A549 (cell line): ENCODE results near the gene POLR2B. TPM values are rescaled to one million over a fixed set of nuclear protein-coding genes. Genes with fewer than 3 reads are reported as not detected.

Source experiments
- ATAC-seq, 2 experiments: fragments of 200-7000 bp in 1 of 2; fragments of >200 bp in 1 of 2; cut with Nextera tagmentation in 1 of 2; cut with Tn5 transposase in 1 of 2; 3 replicates each; pipeline versions ENCODE4 v1.8.0 to v1.9.1; 2018 to 2020; ENCODE audit warnings: mild to moderate bottlenecking in 1 of 2, moderate library complexity in 1 of 2
- CTCF ChIA-PET: fragments of 300-600 bp; sonication (Branson Sonifier 250); formaldehyde crosslinking; extraction: SDS; loops from one replicate; lab custom pipeline; 2021; ENCODE audit warnings: antibody characterized with exemption, inconsistent platforms; lab: Yijun Ruan, JAX
- POLR2A ChIA-PET: fragments of 350-600 bp; formaldehyde crosslinking; extraction: SDS; loops from one replicate; lab custom pipeline; 2021; ENCODE audit warnings: antibody characterized with exemption, inconsistent platforms; lab: Yijun Ruan, JAX
- DNase-seq, 2 experiments: peaks; one replicate each; pipeline versions ENCODE4 v3.0.0 to v3.0.0-alpha.2; 2011 to 2016; ENCODE audit warnings: low read depth in 1 of 2, low spot score in 1 of 2
- FAIRE-seq: peaks from 2 replicates; lab custom pipeline; 2011; peaks lifted over from hg19 to GRCh38; lab: Jason Lieb, UNC
- H3K27ac ChIP-seq, 2 experiments: fragments of >200 bp; sonication (Bioruptor Twin); formaldehyde crosslinking; 3 replicates each; pipeline ENCODE4 v1.5.1; 2016 to 2017
- H3K4me1 ChIP-seq: fragments of >200 bp; sonication (Bioruptor Twin); formaldehyde crosslinking; 3 replicates; pipeline ENCODE4 v1.6.1; 2016
- H3K4me2 ChIP-seq: fragments of >200 bp; sonication (Bioruptor Twin); formaldehyde crosslinking; 3 replicates; pipeline ENCODE4 v1.6.1; 2016
- H3K4me3 ChIP-seq: fragments of >200 bp; sonication (Bioruptor Twin); formaldehyde crosslinking; 3 replicates; pipeline ENCODE4 v1.5.1; 2016
- H3K9me3 ChIP-seq: fragments of >200 bp; sonication (Bioruptor Twin); formaldehyde crosslinking; 3 replicates; pipeline ENCODE4 v1.6.1; 2016
- CHD4 ChIP-seq: fragments of 200-600 bp; sonication (generic); IDR thresholded peaks from 2 replicates; pipeline ENCODE4 v1.6.1; 2016; ENCODE audit warnings: antibody characterized with exemption, mild to moderate bottlenecking, borderline replicate concordance
- EHF ChIP-seq: fragments of 250-450 bp; sonication (Bioruptor Pico); IDR thresholded peaks from 2 replicates; pipeline ENCODE4 v1.5.0; 2020; ENCODE audit warnings: mild to moderate bottlenecking
- EHMT2 ChIP-seq: fragments of 200-600 bp; sonication (generic); IDR thresholded peaks from 2 replicates; pipeline ENCODE4 v1.6.1; 2016; ENCODE audit warnings: antibody characterized with exemption, low read depth, mild to moderate bottlenecking, moderate library complexity
- ESRRA ChIP-seq: fragments of 150-350 bp; IDR thresholded peaks from 2 replicates; pipeline ENCODE4 v1.6.1; 2014; ENCODE audit warnings: mild to moderate bottlenecking, low read length, borderline replicate concordance
- HEYL ChIP-seq: fragments of 250-450 bp; sonication (Bioruptor Pico); IDR thresholded peaks from 2 replicates; pipeline ENCODE4 v1.8.0; 2021; ENCODE audit warnings: mild to moderate bottlenecking, moderate library complexity
- HOXA7 ChIP-seq: fragments of 250-450 bp; sonication (Bioruptor Pico); IDR thresholded peaks from 2 replicates; pipeline ENCODE4 v1.5.0; 2020; ENCODE audit warnings: mild to moderate bottlenecking, moderate library complexity
- JUN ChIP-seq, 2 experiments: fragments of >200 bp; sonication (Bioruptor Twin); formaldehyde crosslinking; IDR thresholded peaks; 2 replicates in 1 of 2; 3 replicates in 1 of 2; pipeline ENCODE4 v1.6.1; 2016 to 2017
- KDM5A ChIP-seq: fragments of 200-600 bp; sonication (generic); IDR thresholded peaks from 2 replicates; pipeline ENCODE4 v1.6.1; 2016; ENCODE audit warnings: antibody characterized with exemption, mild to moderate bottlenecking
- MAFK ChIP-seq: fragments of 450-650 bp; IDR thresholded peaks from 2 replicates; pipeline ENCODE4 v1.6.1; 2014; ENCODE audit not compliant: partially characterized antibody
- MAZ ChIP-seq: fragments of 150-350 bp; IDR thresholded peaks from 2 replicates; pipeline ENCODE4 v1.6.1; 2014; ENCODE audit warnings: antibody characterized with exemption, low read depth, low read length, borderline replicate concordance
- MYC ChIP-seq: IDR thresholded peaks from 2 replicates; pipeline ENCODE4 v1.6.1; 2012; ENCODE audit warnings: mild to moderate bottlenecking, inconsistent platforms, low read length, improper control_type of control experiment, borderline replicate concordance
- NFE2L2 ChIP-seq: fragments of 150-350 bp; conservative IDR thresholded peaks from 2 replicates; pipeline ENCODE4 v1.6.1; 2014; ENCODE audit warnings: low read length
- NR3C1 ChIP-seq: fragments of >200 bp; sonication (Bioruptor Twin); formaldehyde crosslinking; IDR thresholded peaks from 3 replicates; pipeline ENCODE4 v1.6.1; 2017
- POLR2A ChIP-seq: IDR thresholded peaks from 2 replicates; pipeline ENCODE4 v1.6.1; 2012; ENCODE audit warnings: mild to moderate bottlenecking, low read length
- RAD21 ChIP-seq, 2 experiments: fragments of >200 bp in 1 of 2; sonication (Bioruptor Twin) in 1 of 2; formaldehyde crosslinking in 1 of 2; IDR thresholded peaks in 1 of 2; conservative IDR thresholded peaks in 1 of 2; 2 replicates in 1 of 2; 3 replicates in 1 of 2; pipeline ENCODE4 v1.6.1; 2012 to 2018; ENCODE audit warnings: inconsistent platforms in 1 of 2
- RNF2 ChIP-seq: fragments of 200-600 bp; sonication (generic); IDR thresholded peaks from 2 replicates; pipeline ENCODE4 v1.6.1; 2016; ENCODE audit warnings: low read depth, mild to moderate bottlenecking, antibody characterized with exemption, moderate library complexity, borderline replicate concordance
- SMC3 ChIP-seq: fragments of >200 bp; sonication (Bioruptor Twin); formaldehyde crosslinking; IDR thresholded peaks from 3 replicates; pipeline ENCODE4 v1.6.1; 2018; ENCODE audit warnings: inconsistent platforms
- TFCP2L1 ChIP-seq: fragments of 250-450 bp; sonication (Bioruptor Pico); IDR thresholded peaks from 2 replicates; pipeline ENCODE4 v1.5.0; 2021; ENCODE audit warnings: mild to moderate bottlenecking
- ZC3H11A ChIP-seq: fragments of 450-650 bp; IDR thresholded peaks from 2 replicates; pipeline ENCODE4 v1.6.1; 2014; ENCODE audit warnings: antibody characterized with exemption, mild to moderate bottlenecking
- WGBS: methylation state at CpG from one replicate; pipeline ENCODE4 v1.1.6; 2017; ENCODE audit errors: missing lambda C conversion rate; 5-methylcytosine and 5-hydroxymethylcytosine counted together
- polyA plus RNA-seq, 4 experiments: library from polyadenylated mRNA; depleted of rRNA in 3 of 4; stranded (reverse); fragments of >200 nt; fragmentation: RNase III in 1 of 4; extraction: RNeasy Plus Mini Kit Qiagen cat#74134 plus additional on column Dnase treatment in 1 of 4; gene quantifications; 2 replicates in 3 of 4; 3 replicates in 1 of 4; pipeline ENCODE4 v1.2.3, GENCODE V29; 2011 to 2017
- TF ChIP-seq, protein P1 (sequence below): fragments of >200 bp; sonication (Bioruptor Twin); formaldehyde crosslinking; IDR thresholded peaks from 3 replicates; pipeline ENCODE4 v1.6.1; 2016
- TF ChIP-seq, protein P2 (sequence below): IDR thresholded peaks from 2 replicates; pipeline ENCODE4 v1.6.1; 2012
- TF ChIP-seq, protein P3 (sequence below): fragments of 200-600 bp; sonication (generic); IDR thresholded peaks from 2 replicates; pipeline ENCODE4 v1.6.1; 2016; ENCODE audit warnings: antibody characterized with exemption, mild to moderate bottlenecking, moderate library complexity
- TF ChIP-seq, protein P4 (sequence below): fragments of 250-450 bp; sonication (Bioruptor Pico); IDR thresholded peaks from 2 replicates; pipeline ENCODE4 v1.5.0; 2020; ENCODE audit warnings: low read depth, mild to moderate bottlenecking, moderate library complexity

POLR2B gene
- polyA plus RNA-seq, 2 of the 4 experiments (the other 2 are of a cell fraction): 82.2 to 138 TPM

DNA sequence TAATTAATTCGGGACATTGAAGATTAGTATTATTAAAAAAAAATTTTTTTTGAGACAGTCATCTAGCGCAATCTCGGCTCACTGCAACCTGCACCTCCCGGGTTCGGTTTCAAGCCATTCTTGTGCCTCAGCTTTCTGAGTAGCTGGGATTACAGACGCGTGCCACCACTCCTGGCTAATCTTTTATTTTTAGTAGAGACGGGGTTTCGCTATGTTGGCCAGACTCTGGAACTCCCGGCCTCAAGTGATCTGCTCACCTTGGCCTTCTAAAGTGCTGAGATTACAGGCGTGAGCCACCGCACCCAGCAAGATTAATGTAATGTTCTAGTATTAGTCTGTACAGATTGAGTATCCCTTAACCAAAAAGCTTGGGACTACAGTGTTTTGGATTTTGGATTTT lies 38.3 kb upstream of the POLR2B start:
- CTCF ChIA-PET: interaction anchor here (1.4 kb wide), 1 partner anchor 19 kb away, joined by 4 read pairs; no protein-coding TSS in a partner anchor
- Histone ChIP-seq H3K4me1 (peaks cover 7% of the 10 kb centered on the region; the same call in 1 of the 3 replicates), H3K27ac (no peak overlapping the region), H3K4me2 (no peak overlapping the region), H3K4me3 (no peak overlapping the region), H3K9me3 (no peaks in the 10 kb centered on the region)
- ATAC-seq: no peak
- WGBS: 91% methylated on average over 12 of the region's 12 CpGs
- no peak for TF ChIP-seq POLR2A
- no peak for TF ChIP-seq NFE2L2
- TF ChIP-seq MAZ: no peak
- no peak for TF ChIP-seq MYC
- no peak for TF ChIP-seq RNF2
- TF ChIP-seq, protein P1, sequence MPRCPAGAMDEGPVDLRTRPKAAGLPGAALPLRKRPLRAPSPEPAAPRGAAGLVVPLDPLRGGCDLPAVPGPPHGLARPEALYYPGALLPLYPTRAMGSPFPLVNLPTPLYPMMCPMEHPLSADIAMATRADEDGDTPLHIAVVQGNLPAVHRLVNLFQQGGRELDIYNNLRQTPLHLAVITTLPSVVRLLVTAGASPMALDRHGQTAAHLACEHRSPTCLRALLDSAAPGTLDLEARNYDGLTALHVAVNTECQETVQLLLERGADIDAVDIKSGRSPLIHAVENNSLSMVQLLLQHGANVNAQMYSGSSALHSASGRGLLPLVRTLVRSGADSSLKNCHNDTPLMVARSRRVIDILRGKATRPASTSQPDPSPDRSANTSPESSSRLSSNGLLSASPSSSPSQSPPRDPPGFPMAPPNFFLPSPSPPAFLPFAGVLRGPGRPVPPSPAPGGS: no peak
- no peak for TF ChIP-seq RAD21 (conservative IDR thresholded peaks at IDR 0.05 in 1 of 2, IDR thresholded peaks at IDR 0.05 in 1 of 2)
- TF ChIP-seq, protein P2, sequence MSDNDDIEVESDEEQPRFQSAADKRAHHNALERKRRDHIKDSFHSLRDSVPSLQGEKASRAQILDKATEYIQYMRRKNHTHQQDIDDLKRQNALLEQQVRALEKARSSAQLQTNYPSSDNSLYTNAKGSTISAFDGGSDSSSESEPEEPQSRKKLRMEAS: no peak
- TF ChIP-seq ZC3H11A: no peak
- no peak for TF ChIP-seq JUN (IDR thresholded peaks at IDR 0.05)
- TF ChIP-seq, protein P3, sequence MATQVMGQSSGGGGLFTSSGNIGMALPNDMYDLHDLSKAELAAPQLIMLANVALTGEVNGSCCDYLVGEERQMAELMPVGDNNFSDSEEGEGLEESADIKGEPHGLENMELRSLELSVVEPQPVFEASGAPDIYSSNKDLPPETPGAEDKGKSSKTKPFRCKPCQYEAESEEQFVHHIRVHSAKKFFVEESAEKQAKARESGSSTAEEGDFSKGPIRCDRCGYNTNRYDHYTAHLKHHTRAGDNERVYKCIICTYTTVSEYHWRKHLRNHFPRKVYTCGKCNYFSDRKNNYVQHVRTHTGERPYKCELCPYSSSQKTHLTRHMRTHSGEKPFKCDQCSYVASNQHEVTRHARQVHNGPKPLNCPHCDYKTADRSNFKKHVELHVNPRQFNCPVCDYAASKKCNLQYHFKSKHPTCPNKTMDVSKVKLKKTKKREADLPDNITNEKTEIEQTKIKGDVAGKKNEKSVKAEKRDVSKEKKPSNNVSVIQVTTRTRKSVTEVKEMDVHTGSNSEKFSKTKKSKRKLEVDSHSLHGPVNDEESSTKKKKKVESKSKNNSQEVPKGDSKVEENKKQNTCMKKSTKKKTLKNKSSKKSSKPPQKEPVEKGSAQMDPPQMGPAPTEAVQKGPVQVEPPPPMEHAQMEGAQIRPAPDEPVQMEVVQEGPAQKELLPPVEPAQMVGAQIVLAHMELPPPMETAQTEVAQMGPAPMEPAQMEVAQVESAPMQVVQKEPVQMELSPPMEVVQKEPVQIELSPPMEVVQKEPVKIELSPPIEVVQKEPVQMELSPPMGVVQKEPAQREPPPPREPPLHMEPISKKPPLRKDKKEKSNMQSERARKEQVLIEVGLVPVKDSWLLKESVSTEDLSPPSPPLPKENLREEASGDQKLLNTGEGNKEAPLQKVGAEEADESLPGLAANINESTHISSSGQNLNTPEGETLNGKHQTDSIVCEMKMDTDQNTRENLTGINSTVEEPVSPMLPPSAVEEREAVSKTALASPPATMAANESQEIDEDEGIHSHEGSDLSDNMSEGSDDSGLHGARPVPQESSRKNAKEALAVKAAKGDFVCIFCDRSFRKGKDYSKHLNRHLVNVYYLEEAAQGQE: no peak
- TF ChIP-seq NR3C1: no peak
- TF ChIP-seq EHF (CRISPR knock-in tag): no peak
- TF ChIP-seq SMC3: no peak
- TF ChIP-seq MAFK: no peak
- TF ChIP-seq EHMT2: no peak
- no peak for FAIRE-seq
- POLR2A ChIA-PET: no interaction called here
- DNase-seq: no peak

DNA sequence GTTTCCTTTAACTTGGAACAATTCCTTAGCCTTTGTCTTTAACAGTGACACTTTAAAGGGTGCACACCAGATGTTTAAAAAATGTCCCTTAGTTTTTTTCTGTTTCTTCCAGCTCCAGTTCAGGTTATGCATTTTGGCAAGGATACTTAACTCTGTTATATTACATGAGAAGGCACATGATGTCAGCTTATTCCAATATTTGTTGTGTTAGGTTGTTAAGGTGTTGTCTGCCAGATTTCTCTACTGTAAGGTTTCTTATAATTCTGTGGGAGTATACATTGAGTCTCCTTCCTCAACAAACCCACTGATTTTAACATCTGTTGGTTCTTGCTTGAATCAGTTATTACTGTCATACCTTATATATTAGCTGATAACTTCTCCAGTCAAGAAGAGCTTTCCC lies 37.7 kb upstream of the POLR2B start:
- ChIA-PET CTCF (interaction anchor here (1.0 to 1.4 kb wide), 2 partner anchors 15 to 19 kb away, joined by 3 to 4 read pairs; no protein-coding TSS in a partner anchor), POLR2A (no interaction called here)
- FAIRE-seq (no peak), DNase-seq (no peak), ATAC-seq (no peak)
- Histone ChIP-seq H3K4me1 (peaks cover 7% of the 10 kb centered on the region; the same call in 1 of the 3 replicates), H3K4me2 (no peak overlapping the region), H3K9me3 (no peaks in the 10 kb centered on the region), H3K27ac (no peak overlapping the region), H3K4me3 (no peak overlapping the region)
- no peak for TF ChIP-seq CHD4
- no peak for TF ChIP-seq HOXA7 (CRISPR knock-in tag)
- TF ChIP-seq KDM5A: no peak
- TF ChIP-seq HEYL (CRISPR knock-in tag): no peak
- TF ChIP-seq NR3C1: no peak
- no peak for TF ChIP-seq MYC

DNA sequence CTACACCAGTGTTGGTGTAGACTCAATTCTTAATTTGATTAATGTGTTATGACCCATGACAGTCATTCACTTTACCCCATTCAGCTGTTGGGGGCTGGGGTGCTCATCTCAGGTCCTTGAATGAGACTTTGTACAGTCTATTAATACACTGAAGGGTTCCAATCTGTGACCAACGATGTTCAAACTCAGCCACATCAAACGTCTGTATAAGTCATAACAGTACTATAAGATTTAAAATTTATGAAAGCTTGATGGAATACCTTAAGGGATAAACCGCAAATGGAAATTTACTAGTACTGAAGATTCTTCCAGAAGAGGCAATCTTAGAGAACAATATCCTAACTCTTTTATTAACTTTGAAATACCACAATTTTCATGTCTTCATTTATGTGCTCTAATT lies 37.3 kb upstream of the POLR2B start:
- FAIRE-seq (no peak), ATAC-seq (no peak)
- Histone ChIP-seq H3K4me3 (no peak overlapping the region), H3K27ac (no peak overlapping the region), H3K4me2 (no peak overlapping the region)
- WGBS: 59% methylated on average over 3 of the region's 3 CpGs
- POLR2A ChIA-PET: no interaction called here
- CTCF ChIA-PET: interaction anchor here (0.5 to 1.4 kb wide), 3 partner anchors 13 to 18 kb away, joined by 3 to 4 read pairs (median 3); no protein-coding TSS in a partner anchor
- TF ChIP-seq, protein P4, sequence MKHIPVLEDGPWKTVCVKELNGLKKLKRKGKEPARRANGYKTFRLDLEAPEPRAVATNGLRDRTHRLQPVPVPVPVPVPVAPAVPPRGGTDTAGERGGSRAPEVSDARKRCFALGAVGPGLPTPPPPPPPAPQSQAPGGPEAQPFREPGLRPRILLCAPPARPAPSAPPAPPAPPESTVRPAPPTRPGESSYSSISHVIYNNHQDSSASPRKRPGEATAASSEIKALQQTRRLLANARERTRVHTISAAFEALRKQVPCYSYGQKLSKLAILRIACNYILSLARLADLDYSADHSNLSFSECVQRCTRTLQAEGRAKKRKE: no peak
- TF ChIP-seq ESRRA (no peak), TFCP2L1 (CRISPR knock-in tag) (no peak), SMC3 (no peak)
- TF ChIP-seq, protein P2: no peak
- TF ChIP-seq, all 56 proteins: peak for 0
- Histone ChIP-seq H3K4me1 (peaks cover 7% of the 10 kb centered on the region; the same call in 1 of the 3 replicates), H3K9me3 (no peaks in the 10 kb centered on the region)
- no peak for DNase-seq
